Effector memory CD4-positive, alpha-beta T cell (primary cell): ENCODE results near the gene SLC30A7.

Source experiments
- DNase-seq, 3 donors: peaks; one replicate each; pipeline ENCODE4 v3.0.0-alpha.2; 2020
- H3K27ac ChIP-seq: 2 replicates; pipeline ENCODE4 v1.7.0; 2013; ENCODE audit warnings: mild to moderate bottlenecking, low read length, moderate library complexity; ENCODE audit not compliant: insufficient read depth, poor library complexity, severe bottlenecking
- H3K27me3 ChIP-seq: replicated peaks from 2 replicates; pipeline ENCODE4 v1.7.0; 2013; ENCODE audit warnings: mild to moderate bottlenecking, low read length; ENCODE audit not compliant: insufficient read depth, control insufficient read depth, poor library complexity, severe bottlenecking
- H3K36me3 ChIP-seq: 2 replicates; pipeline ENCODE4 v1.7.0; 2013; ENCODE audit warnings: mild to moderate bottlenecking, low read length, moderate library complexity; ENCODE audit not compliant: control insufficient read depth, insufficient read depth
- H3K4me1 ChIP-seq: 2 replicates; pipeline ENCODE4 v1.7.0; 2013; ENCODE audit warnings: low read length, mild to moderate bottlenecking; ENCODE audit not compliant: control insufficient read depth, insufficient read depth, poor library complexity, severe bottlenecking
- H3K4me3 ChIP-seq: 2 replicates; pipeline ENCODE4 v1.7.0; 2013; ENCODE audit warnings: low read length, low read depth, mild to moderate bottlenecking; ENCODE audit not compliant: insufficient read depth, poor library complexity, severe bottlenecking
- H3K9me3 ChIP-seq: 2 replicates; pipeline ENCODE4 v1.7.0; 2013; ENCODE audit warnings: mild to moderate bottlenecking, low read length, moderate library complexity; ENCODE audit not compliant: control insufficient read depth

Gene SLC30A7

DNA sequence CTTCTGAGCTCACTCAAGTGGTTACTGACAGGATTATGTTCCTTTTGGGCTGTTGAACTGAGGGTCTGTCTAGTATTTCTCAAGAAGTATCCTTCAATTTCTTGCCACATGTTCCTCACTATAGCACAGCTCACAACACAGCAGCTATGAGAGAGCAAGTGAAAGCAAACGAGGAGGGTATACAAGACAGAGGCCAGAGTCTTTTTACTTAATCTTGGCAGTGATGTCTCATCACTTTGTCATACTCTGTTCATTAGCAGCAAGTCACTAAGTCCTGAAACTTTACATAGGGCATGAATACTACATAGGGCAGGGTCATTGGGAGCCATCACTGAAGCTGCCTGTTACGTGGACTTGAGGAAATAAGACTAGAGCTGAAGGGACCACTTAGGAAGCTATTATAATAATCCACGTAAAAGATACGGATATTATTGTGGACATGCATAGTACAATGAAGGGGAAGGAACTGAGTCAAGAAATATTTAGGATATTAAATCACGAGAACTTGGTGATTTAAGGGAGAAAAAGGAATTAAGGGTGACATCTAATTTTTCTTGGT, 63.7 kb downstream of the SLC30A7 start:
- Histone ChIP-seq H3K36me3 (no peaks in the 10 kb centered on the region), H3K4me1 (no peaks in the 10 kb centered on the region), H3K27ac (no peak overlapping the region), H3K4me3 (no peak overlapping the region), H3K9me3 (no peaks in the 10 kb centered on the region), H3K27me3 (no peaks in the 10 kb centered on the region)
- DNase-seq: no peak

DNA sequence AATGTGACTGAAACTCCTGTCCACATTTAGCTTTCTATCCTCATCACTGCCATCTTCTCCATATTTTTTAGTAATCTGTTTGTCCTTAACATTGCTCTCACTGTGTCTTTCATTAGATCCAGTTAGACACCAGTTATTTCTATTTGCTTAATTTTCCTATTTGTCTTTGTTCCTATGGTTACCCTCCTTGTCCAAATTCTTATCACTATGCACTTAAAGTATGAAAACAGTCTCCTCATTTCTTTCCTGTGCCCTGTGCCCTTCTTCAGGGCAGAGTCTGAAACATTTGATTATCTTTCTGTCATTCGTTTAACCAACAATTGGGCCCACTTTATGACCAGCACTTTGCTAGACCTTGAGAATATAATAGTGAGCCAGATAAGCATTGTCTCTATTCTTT, 64.2 kb downstream of the SLC30A7 start:
- no peak overlapping the region for H3K27ac ChIP-seq
- H3K36me3 ChIP-seq: no peaks in the 10 kb centered on the region
- no peak overlapping the region for H3K4me3 ChIP-seq

DNA sequence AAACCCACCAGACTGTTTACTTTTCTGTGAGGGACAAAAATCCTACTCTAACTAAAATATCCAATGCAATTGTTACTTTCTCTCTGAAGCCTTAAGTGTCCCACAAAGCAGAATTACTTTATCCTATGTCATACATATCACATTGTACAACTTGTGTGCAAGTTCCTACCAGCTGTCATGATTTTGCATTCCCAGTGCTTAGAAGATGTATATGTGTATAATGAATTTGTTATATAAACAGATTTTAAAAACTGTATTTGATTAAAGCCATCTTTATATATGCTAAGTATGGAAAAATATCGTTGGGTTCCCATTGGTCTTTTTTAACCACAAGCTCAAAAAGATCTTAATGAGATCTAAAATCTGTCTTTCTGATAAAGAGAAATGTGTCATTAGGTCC, 72.7 kb downstream of the SLC30A7 start:
- Histone ChIP-seq H3K27me3 (no peaks in the 10 kb centered on the region), H3K36me3 (peaks cover 20% of the 10 kb centered on the region), H3K4me3 (no peak overlapping the region), H3K4me1 (no peaks in the 10 kb centered on the region), H3K27ac (no peak overlapping the region), H3K9me3 (no peaks in the 10 kb centered on the region)
- DNase-seq: no peak

More for the DNA sequence above, 64.2 kb downstream of the SLC30A7 start:
- Histone ChIP-seq H3K27me3 (no peaks in the 10 kb centered on the region), H3K4me1 (no peaks in the 10 kb centered on the region), H3K9me3 (no peaks in the 10 kb centered on the region)
- DNase-seq: no peak

DNA sequence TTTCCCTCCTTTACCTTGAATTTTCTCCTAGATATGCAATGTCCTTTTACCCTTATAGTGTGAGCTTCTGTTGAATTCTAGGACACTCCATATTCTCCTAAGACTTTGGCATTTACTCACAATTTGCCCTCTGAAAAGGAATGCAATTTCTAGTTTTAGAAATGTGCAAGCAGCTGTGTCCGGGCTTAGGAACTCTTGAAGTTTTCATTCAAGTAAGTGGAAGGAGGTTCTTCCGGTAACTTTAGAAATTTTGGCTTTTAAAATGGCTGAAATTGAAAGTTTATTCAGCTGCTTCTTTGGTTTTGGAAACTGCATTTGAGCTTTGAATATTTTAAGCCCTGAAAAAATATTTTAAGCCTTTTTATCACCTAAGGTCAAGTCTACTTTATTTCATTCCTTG, 73.4 kb downstream of the SLC30A7 start:
- no peak for DNase-seq
- H3K27ac ChIP-seq: no peak overlapping the region
- peaks cover 20% of the 10 kb centered on the region for H3K36me3 ChIP-seq
- no peak overlapping the region for H3K4me3 ChIP-seq
- no peaks in the 10 kb centered on the region for H3K27me3 ChIP-seq
- no peaks in the 10 kb centered on the region for H3K4me1 ChIP-seq
- no peaks in the 10 kb centered on the region for H3K9me3 ChIP-seq

DNA sequence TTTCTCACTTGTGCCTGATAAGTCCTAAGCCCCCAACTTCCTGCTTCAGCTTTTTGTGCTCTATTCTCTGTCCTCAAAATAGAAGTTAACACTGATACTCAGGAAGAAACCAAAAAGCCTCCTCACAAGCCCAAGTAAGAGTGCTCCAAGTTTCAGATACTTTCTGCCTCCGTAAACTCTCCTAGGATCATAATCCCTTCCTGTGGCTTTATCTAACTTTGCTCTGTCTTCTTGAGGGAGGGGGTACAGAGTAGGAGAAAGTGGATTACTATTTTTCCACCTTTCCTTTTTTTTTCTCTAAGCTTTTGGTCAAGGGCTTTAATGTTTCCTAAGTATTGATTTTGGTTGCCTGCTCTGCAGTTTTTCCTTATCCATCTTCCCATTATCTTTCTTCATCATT, 75.1 kb downstream of the SLC30A7 start:
- no peaks in the 10 kb centered on the region for H3K9me3 ChIP-seq
- H3K27ac ChIP-seq: no peak overlapping the region
- no peaks in the 10 kb centered on the region for H3K27me3 ChIP-seq
- H3K36me3 ChIP-seq: peaks cover 14% of the 10 kb centered on the region
- no peak overlapping the region for H3K4me3 ChIP-seq
- no peak for DNase-seq
- H3K4me1 ChIP-seq: no peaks in the 10 kb centered on the region

DNA sequence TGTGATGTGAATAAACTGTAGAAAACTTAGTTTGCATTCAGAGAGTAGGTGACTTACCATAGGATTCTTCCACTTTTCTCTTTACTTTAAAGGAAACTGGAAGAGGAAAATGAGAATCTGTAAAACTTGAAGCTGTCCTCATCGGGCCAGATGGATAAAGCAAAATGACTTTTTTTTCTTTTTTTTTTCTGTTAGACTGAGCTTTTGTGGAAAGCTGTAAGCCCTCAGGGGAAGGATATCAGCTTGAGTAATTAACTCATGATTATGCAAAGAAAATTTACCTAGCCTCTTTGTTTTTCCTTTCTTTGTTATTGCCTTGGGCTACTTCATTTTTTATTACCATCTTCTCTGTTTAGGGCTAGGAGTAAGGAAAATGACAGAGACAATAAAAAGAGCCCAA, 76.3 kb downstream of the SLC30A7 start:
- no peak for DNase-seq
- H3K36me3 ChIP-seq: peaks cover 4% of the 10 kb centered on the region
- no peaks in the 10 kb centered on the region for H3K4me1 ChIP-seq
- no peak overlapping the region for H3K4me3 ChIP-seq
- H3K27me3 ChIP-seq: no peaks in the 10 kb centered on the region
- H3K27ac ChIP-seq: no peak overlapping the region
- no peaks in the 10 kb centered on the region for H3K9me3 ChIP-seq

DNA sequence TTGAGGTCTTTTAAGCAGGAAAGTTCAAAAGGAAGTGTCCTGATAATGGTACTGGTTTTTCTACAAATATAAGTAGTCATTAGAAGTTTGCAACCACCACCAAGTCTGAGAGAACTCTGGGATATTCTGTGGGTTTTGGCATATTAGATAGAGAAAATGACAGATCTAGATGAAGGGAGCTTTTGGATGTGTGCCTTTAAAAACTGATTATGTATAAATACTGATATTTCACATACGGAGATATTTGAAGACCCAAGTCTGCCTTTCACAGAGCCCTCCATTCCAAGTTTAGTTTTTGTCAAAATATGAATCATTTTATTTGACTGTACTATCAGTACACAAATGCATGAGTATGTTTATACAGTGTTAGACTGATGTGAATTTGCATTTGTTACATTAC, 81.0 kb downstream of the SLC30A7 start:
- DNase-seq: no peak
- H3K4me1 ChIP-seq: no peaks in the 10 kb centered on the region
- no peaks in the 10 kb centered on the region for H3K27me3 ChIP-seq
- H3K4me3 ChIP-seq: no peak overlapping the region
- no peak overlapping the region for H3K27ac ChIP-seq
- no peaks in the 10 kb centered on the region for H3K9me3 ChIP-seq
- no peaks in the 10 kb centered on the region for H3K36me3 ChIP-seq

DNA sequence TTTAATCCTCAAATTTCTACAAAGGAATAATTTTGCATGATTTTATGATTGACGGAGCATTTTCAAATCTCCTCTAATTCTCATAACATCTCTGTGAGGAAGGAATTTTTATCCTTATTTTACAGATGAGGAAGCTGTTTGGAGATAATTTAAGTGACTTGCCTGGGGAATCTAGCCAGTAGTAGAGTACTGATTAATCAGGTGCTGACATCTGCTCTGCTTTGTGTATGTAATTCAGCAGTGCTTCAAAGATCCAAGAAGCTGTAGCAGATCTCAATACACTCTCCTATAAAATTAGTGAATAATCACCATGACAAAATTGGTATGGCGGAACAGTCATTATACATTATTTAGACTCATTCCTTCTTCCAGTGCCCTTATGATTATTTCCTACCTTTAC, 83.7 kb downstream of the SLC30A7 start:
- no peaks in the 10 kb centered on the region for H3K36me3 ChIP-seq

DNA sequence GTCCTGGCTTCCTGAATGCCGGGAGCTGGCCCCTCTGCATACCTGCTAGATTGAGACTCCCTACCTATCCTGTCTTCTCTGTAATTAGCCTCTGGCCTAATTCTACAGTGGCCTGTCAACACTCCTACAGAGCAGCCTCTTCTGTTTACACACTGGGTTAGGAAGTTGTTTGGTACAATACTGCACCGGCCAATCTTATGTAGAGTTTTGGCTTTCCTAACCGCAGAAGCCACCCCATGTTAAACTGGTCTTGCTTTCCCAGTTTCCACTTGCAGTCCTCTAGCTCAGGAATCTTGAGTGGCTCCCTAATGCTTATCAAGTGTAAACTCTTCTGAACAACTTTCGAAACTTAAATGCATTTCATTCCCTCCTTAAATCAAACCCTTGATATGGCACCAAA, 86.9 kb downstream of the SLC30A7 start:
- DNase-seq: no peak
- H3K27ac ChIP-seq: no peak overlapping the region
- no peaks in the 10 kb centered on the region for H3K36me3 ChIP-seq
- no peaks in the 10 kb centered on the region for H3K9me3 ChIP-seq
- no peaks in the 10 kb centered on the region for H3K4me1 ChIP-seq
- H3K27me3 ChIP-seq: no peaks in the 10 kb centered on the region
- no peak overlapping the region for H3K4me3 ChIP-seq

More for the DNA sequence above, 83.7 kb downstream of the SLC30A7 start:
- H3K27me3 ChIP-seq: no peaks in the 10 kb centered on the region
- no peak for DNase-seq
- H3K4me3 ChIP-seq: no peak overlapping the region
- no peaks in the 10 kb centered on the region for H3K9me3 ChIP-seq
- no peak overlapping the region for H3K27ac ChIP-seq
- H3K4me1 ChIP-seq: no peaks in the 10 kb centered on the region

DNA sequence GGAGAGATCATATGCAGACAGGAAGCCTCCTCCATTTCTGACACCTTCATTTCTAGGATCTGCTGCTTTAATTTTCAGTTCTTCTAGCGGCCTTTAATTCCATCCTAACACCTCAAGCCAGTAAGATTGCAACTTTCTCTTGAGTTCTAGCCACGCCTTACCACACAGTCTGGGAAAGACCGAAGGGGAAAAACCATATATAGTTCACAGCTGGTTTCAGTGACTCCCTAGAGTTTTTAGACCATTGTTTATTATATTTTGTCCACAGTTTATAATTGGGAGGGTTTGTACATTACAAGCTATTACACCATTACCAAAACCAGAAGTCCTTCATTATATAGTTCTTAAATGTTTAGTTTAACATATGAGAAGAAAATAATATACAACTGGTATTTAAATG, 92.2 kb downstream of the SLC30A7 start:
- Histone ChIP-seq H3K4me1 (no peaks in the 10 kb centered on the region), H3K9me3 (no peaks in the 10 kb centered on the region), H3K27ac (no peak overlapping the region), H3K36me3 (peaks cover 6% of the 10 kb centered on the region), H3K27me3 (no peaks in the 10 kb centered on the region), H3K4me3 (no peak overlapping the region)
- DNase-seq: no peak
